HG02970 (cell line): Measurements from ENCODE around the gene LRRC75B.
"Not testable (repeated sequence)": the region's sequence is repeated elsewhere in the genome, so short reads cannot be mapped to it uniquely, and the experiment has no call there.

Source experiments
- ATAC-seq: cut with Tn5 transposase; IDR thresholded peaks from one replicate; pipeline ENCODE4 v1.9.1; 2021; ENCODE audit warnings: mild to moderate bottlenecking, moderate library complexity, moderate number of reproducible peaks; ENCODE audit not compliant: unreplicated experiment, low FRiP score

LRRC75B gene, protein sequence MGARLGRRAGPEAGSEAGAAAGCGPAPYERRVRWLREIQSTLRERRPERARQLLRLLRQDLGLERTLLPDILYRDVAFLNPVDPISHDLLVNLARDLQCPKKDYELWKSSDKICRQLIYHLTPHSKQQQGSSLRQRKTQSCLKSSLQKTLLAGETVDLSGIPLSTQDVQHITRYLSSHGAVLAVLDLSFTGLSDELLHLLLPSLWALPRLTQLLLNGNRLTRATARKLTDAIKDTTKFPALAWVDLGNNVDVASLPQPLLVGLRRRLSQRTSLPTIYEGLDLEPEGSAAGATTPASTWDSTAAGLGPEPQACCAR

DNA sequence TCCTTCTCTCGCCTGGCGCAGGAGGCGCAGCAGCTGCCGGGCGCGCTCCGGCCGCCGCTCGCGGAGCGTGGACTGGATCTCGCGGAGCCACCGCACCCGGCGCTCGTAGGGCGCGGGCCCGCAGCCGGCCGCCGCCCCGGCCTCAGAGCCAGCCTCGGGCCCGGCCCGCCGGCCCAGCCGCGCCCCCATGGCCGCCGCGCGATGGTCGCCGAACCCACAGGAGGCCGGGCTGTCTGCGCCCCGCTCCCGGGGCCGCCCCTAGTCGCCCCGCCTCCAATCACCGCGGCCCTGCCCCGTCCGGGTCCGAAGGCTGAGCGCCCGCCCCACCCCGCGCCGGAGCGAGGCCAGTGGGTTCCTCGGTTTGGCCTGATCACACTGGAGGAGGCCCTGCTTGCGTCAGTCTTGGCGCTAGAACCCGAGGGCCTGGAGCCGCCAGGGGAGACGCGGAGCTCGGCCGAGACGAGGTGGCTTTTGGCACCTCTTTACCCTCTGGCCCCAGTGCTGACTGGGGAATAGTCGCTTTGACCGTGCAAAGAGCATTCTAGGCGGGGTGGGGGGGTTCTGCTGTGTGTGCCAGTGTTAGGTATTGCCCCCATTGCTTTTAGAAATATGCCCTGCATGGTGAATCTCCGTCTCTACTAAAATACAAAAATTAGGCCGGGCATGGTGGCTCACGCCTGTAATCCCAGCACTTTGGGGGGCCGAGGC lies at the start of gene LRRC75B:
TSS of gene LRRC75B (minus strand) at position 223 of the 708 bp plus-strand sequence. CDS start at position 189, 34 bp downstream.
- ATAC-seq = no peak

DNA sequence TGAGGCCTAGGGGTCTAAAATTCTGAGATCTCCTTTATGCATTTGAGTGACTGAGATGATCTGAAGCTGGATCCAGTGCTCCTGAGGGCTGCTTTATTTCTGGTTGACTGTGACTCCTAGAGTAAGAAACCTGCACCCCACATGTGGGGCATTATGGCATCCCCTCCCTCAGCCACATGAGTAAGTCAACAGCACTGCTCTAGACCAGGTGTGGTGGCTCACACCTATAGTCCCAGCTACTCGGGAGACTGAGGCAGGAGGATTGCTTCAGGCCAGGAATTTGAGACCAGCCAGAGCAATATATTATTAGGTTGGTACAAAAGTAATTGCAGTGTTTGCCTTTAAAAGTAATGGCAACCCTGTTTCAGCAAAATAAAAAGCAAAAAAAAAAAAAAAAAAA lies 49.4 kb upstream of the LRRC75B start:
- ATAC-seq = not testable (repeated sequence)

DNA sequence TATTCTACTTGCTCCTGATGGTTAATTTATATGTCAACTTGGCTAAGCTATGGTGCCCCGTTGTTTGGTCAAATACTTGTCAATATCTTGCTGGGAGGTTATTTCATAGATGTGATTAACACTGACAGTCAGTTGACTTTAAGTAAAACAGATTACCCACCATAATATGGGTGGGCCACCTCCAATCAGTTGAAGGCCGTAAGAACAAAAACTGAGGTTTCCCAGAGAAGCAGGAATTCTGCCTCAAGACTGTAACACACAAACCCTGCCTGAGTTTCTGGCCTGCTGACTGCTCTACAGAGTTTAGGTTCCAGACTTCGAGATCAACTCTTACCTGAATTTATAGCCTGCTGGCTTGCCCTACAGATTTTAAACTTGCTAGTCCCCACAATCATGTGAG lies 43.6 kb upstream of the LRRC75B start:
- not testable (repeated sequence) for ATAC-seq

DNA sequence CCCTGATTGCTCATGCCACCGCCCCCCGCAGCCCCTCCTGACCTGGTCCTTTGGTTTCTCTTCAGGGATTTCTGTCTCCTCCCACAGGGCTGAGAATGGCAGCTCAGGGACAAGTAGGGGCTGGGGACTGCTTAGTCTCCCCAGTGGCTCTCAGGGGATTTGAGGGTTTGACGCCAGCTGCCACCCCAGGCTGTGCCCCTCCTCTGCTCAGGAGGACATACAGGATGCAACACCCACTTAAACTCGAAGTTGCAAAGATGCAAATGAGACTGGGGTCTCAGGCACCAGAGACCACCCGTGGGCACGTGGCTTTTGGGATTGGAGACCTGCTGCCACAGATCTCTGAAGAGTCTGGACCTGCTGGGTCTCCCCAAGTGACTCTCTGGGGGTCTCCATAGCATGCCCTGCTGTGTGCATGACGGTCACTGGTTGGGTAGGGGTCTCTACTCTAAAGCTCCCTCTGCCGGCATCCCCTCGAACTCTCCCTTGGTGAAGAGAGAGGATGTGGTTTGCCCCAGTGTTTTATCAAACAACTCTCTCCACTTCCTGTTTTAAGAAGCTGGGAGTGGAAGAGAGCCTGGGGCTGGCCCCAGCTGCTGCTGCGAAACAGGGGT lies 42.0 kb upstream of the LRRC75B start:
- ATAC-seq = not testable (repeated sequence)

DNA sequence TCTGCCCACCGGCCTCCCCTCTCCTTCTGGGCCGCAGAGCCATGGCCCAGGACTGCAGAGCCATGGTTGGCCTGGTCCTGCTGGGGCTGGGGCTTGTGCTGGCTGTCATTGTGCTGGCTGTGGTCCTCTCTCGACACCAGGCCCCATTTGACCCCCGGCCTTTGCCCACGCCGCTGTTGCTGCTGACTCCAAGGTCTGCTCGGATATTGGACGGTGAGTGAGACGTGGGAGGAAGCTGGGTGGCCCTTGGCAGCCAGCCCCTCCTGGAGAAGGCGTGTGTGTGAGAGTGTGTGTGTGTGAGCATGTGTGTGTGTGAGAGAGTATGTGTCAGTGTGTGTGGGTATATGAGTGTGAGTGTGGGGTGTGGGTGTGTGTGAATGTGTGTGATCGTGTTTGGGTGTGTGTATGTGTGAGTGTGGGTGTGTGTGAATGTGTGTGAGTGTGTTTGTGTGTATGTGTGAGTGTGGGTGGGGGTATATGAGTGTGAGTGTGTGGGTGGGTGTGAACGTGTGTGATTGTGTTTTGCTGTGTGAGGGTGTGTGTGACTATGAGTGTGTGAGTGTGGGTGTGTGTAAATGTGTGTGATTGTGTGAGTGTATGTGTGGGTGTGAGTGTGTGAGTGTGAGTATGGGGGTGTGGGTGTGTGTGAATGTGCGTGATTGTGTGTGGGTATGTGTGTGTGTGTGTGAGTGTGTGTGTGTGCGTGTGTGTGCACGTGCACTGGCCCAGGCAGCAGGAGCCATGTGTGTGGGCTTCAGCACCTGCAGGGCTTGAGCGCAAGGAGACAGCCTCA lies 40.6 kb upstream of the LRRC75B start:
- not testable (repeated sequence) for ATAC-seq

DNA sequence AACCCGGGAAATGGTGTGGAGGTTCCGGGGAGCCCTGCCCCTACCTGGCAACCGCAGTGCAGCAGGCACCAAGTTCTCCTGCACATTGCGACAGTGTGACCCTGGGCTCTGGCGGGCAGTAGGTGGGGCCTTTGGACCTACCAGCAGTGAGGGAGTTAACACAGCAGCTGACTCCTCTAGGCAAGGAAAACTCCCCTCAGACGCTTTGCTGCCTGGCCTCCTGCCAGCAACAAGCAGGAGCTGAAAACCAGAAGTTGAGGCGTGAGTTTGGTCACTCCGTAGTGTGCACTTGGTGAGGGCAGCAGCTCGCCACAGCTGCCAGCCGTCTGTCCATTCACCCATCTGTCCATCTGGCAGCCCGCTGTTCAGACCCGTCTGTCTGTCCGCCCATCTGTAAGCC lies 39.8 kb upstream of the LRRC75B start:
- not testable (repeated sequence) for ATAC-seq

DNA sequence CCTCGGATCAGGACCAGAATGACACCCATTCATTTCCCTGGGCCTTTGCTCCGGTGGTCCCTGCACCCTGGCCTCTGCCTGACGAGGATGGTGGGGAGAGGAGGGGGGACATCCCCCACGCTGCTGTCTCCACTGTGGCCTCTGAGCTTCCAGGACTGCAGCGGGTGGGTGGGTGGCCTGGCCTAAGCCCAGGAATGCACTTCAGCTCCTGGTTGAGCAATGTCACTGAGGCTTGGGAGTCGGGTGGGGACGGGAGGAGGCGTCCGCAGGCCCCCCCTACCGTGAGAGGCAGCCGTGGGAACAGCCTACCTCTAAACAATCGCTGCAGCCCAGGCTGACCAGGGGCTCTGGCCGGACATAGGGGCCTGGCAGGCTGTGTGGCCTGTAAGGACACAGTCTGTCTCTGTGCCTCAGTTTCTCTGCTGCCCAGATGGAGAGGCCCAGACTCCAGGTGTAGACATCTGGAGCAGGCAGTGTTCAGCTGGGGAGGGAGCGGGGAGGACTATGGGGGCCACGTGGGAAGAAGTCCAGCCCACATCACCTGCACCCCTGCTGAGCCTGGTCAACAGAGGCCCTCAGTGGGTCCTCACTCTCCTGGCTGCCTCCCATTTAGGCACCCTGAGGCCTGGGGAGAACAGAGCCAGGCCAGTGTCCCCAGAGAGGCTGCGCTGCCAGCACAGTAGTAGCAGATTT lies 38.7 kb upstream of the LRRC75B start:
- not testable (repeated sequence) for ATAC-seq

DNA sequence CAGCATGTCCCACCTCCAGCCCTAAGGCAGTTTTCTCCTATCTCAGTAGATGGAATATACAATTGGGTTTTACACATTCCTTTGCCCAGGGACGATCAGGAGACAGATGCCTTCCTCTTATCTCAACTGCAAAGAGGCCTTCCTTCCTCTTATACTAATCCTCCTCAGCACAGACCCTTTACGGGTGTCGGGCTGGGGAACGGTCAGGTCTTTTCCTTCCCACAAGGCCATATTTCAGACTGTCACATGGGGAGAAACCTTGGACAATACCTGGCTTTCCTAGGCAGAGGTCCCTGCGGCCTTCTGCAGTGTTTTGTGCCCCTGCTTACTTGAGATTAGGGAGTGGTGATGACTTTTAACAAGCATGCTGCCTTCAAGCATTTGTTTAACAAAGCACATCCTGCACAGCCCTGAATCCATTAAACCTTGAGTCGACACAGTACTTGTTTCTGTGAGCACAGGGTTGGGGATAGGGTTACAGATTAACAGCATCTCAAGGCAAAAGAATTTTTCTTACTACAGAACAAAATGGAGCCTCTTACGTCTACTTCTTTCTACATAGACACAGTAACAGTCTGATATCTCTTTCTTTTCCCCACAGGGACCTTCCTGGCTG lies 38.0 kb upstream of the LRRC75B start:
- ATAC-seq = not testable (repeated sequence)

DNA sequence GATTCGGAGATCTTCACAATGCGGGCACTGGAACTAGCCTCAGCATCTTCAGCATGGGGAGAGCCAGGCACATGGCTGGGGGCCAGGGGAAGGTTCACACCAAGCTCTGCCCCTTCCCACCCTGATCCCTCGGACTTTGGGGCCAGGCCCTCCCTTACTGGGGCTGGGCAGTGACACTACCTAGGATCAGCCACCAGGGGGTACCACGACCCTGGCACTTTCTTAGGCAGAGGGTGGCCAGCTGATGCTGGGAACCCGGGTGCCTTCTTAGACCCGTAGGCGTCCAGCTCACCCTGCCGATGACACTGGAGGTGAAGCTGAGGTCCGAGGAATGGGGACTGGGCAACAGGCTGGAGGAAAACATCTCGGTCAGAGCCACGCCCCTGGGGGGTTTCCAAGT lies 36.2 kb upstream of the LRRC75B start:
- not testable (repeated sequence) for ATAC-seq

DNA sequence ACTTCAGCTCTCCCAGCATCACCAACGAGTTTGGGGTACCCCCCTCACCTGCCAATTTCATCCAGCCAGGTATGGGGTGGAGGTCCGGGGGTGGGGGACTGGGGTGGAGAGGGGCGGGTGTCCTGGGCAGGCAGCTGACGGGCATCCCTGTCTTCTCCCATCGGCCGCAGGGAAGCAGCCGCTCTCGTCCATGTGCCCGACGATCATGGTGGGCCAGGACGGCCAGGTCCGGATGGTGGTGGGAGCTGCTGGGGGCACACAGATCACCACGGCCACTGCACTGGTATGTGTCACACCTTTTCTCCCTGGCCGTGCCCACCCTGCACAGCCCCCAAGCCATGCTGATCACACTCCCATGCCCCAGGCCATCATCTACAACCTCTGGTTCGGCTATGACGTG lies 35.0 kb upstream of the LRRC75B start:
- not testable (repeated sequence) for ATAC-seq

DNA sequence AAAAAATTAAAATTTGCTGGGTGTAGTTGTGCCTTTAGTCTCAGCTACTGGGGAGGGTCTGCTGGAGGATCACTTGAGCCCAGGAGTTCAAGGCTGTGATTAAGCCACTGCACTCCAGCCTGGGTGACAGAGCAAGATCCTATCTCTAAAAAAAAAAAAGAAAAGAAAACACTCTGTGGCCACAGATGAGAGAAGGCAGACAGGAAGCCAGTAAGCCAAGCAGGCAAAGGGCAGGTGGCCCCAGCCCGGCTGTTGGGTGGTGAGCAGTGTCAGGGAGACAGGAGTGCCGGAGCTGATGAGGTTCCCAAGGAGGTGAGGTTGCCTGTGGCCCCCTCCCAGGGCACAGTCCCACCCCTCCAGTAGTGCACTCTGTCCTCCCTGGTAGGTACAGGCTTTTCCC lies 29.7 kb upstream of the LRRC75B start:
- not testable (repeated sequence) for ATAC-seq

DNA sequence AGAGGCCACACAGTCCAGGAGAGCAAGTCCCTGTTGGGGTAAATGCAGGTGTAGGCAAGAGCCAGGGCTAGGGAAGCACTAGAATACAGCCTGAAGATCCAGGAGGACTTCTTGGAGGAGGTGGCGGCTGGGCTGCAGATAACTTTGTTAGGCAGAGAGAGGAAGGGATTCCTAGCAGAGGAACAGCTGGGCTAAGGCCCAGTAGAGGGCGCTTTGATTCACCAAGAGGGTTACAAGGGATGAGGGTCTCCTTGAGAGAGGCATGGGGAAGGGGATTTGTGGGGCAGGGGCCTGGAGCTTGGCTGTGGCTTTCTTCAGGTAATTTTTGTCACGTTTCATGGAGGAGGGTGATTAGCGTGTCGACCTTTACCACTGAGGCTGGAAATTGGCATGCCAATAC lies 28.4 kb upstream of the LRRC75B start:
- ATAC-seq = not testable (repeated sequence)

DNA sequence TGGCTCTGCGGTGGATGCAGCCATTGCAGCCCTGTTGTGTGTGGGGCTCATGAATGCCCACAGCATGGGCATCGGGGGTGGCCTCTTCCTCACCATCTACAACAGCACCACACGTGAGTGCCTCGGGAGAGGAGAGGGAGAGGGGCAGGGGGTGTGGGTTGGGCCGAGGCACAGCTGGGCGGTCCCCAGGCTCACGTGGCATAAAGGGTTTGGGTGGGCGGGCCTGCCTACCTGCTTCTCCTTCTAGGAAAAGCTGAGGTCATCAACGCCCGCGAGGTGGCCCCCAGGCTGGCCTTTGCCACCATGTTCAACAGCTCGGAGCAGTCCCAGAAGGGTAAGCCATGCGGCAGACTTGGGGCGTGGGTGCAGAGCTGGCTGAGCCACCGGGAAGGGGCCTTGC lies 21.9 kb upstream of the LRRC75B start:
- ATAC-seq = not testable (repeated sequence)

DNA sequence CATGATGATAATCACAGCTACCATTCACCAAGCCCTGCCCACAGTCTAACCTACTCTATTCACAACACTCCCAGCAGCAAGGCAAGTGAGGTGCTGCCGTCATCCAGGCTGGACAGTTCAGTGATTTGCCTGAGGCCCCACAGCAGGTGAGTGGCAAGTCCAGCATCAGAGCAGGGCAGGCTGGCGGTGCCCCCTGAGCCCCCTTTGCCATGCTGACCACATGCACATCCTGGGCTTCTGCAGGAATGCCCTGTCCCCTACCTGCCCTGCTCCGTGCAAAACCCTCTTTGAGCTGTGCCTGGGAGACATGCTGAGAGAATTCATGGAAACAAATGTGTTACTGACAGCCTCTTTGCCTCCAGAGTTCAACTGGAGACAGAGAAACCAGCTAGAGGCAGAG lies 17.0 kb upstream of the LRRC75B start:
- ATAC-seq = not testable (repeated sequence)

DNA sequence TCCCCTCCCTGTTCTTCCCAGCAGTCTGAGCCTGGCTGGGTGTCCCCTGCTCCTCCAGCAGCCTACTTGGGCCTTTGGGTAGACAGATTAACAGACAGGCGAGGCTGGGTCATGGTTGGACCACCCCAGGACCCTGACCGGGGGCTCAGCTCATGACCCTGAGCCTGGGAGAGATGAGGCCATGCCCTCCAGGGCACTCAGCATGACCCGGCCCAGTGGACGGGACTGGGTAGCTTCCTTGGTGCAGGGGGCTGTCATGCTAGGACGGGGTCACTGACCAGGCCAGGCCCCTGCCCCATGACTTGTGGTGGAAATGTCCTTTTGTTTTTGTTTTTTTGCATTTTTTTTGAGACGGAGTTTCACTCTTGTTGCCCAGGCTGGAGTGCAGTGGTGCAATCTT lies 15.5 kb upstream of the LRRC75B start:
- ATAC-seq = not testable (repeated sequence)

DNA sequence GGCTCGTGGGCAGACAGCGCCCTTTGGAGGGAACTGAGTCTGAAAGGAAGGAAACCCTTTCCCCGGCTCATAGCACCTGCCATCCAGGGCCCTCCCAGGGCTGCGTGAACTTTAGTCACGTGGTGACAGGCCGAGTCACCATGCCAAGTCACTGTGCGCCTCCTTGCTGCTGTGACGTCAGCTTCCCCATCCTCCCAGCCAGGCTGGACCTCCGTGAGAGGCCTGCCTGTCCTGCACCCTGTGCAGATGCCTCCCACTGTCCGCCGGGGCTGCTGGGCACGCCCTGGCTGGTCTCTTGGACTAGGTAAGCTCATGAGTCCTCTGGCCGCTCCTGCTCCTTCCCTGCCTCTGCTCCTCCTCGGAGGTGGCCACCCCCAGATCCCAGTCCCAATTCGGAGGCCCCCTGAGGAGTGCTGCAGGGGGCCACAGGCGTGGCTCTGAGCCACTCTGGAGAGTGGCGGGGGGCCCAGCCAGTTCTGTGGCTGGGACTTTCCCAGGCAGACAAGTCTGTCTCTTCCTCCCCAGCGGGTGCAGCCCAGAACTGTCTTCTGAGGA lies 14.6 kb upstream of the LRRC75B start:
- not testable (repeated sequence) for ATAC-seq

DNA sequence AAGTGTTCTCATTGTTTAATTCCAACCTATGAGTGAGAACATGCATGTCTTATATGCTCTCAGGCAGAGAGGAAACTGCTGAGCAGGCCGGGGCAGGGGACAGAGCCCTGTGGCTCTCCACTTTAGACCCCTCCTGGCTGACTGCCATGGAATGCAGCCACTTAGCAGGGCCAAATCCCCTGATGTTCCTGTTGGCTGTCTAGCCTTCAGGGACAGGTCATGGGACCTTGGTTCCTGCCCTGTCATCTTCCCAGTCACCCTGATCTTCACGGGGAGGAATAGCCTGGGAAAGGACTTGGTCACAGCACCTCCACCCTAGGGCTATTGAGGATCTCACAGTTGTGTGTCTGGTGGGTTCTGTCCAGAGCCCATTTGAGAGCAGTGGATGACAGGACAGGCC lies 13.5 kb upstream of the LRRC75B start:
- ATAC-seq = not testable (repeated sequence)

DNA sequence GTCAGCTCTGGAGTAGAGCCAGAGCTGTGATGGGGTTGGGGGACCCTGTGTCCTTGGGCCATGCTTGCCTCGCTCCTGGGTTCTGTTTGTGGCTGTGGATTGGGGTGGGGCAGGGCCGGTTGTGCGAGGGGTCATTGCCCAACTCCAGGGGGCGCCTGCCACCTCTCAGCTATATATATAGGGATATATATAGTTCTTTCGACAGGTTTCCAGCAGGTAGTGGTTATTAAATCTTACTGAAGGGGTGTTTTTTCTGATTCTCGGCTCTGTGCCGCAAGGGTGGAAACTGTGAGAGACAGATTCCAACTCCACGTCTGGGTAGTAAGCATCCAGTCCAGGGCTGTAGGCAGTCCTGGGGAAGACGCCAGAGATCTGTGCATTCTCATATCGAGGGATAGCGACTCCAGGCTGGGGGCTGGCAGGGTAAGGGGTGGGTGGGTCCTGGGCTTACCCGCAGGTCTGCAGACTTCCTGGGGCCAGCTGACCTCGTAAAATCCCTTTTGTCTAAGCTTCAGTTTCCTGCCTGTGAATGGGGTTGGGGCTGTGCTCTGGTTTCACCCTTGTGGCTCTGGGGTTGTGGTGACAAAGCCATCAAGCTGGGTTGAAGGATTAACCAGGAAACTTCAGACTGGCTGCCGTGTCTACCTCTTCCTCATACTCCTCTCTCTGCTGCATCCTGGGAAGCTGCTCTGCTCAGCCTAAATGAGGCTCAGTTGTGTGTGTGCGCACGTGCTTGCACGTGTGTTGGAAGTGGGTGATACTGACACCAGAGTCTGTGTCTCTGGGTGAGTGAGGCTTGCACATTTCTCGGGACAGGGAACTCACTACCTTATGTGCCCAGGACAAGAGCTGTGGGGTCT lies 11.1 kb upstream of the LRRC75B start:
- ATAC-seq = not testable (repeated sequence)
